Mesenchymal stem cell (in vitro differentiated cells and primary cell): Measurements from ENCODE around the gene STAG1.
"Not testable (repeated sequence)": the region's sequence is repeated elsewhere in the genome, so short reads cannot be mapped to it uniquely, and the experiment has no call there.

ENCODE experiments used
- DNase-seq: peaks from one replicate; pipeline ENCODE4 v3.0.0-alpha.2; 2013
- H2AFZ ChIP-seq: one replicate; pipeline ENCODE4 v1.6.1; 2013; ENCODE audit warnings: low read depth, mild to moderate bottlenecking, control low read depth, inconsistent platforms, low read length, moderate library complexity
- H2AK5ac ChIP-seq: 2 replicates; pipeline ENCODE4 v1.6.1; 2013; ENCODE audit warnings: low read length, moderate library complexity, mild to moderate bottlenecking, inconsistent platforms; ENCODE audit not compliant: severe bottlenecking
- H2BK120ac ChIP-seq: one replicate; pipeline ENCODE4 v1.6.1; 2013; ENCODE audit warnings: low read depth, mild to moderate bottlenecking, inconsistent platforms, low read length, moderate library complexity
- H2BK12ac ChIP-seq, 2 experiments: one replicate each; pipeline ENCODE4 v1.6.1; 2013; ENCODE audit warnings: inconsistent platforms in 2 of 2, low read length in 2 of 2, mild to moderate bottlenecking in 2 of 2, moderate library complexity in 2 of 2, control low read depth in 1 of 2
- H2BK15ac ChIP-seq: one replicate; pipeline ENCODE4 v1.6.1; 2013; ENCODE audit warnings: mild to moderate bottlenecking, low read depth, inconsistent platforms; ENCODE audit not compliant: poor library complexity, severe bottlenecking
- H2BK5ac ChIP-seq: 2 replicates; pipeline ENCODE4 v1.6.1; 2013; ENCODE audit warnings: low read depth, mild to moderate bottlenecking, low read length, control low read depth, inconsistent platforms; ENCODE audit not compliant: poor library complexity, severe bottlenecking
- H3K14ac ChIP-seq, 2 experiments: one replicate each; pipeline ENCODE4 v1.6.1; 2013; ENCODE audit warnings: inconsistent platforms in 2 of 2, low read length in 2 of 2, control low read depth in 1 of 2, mild to moderate bottlenecking in 1 of 2, moderate library complexity in 1 of 2
- H3K18ac ChIP-seq, 2 experiments: one replicate each; pipeline ENCODE4 v1.6.1; 2013; ENCODE audit warnings: inconsistent platforms in 2 of 2, low read length in 2 of 2, control low read depth in 1 of 2, low read depth in 1 of 2, mild to moderate bottlenecking in 1 of 2
- H3K23ac ChIP-seq, 2 experiments: one replicate each; pipeline ENCODE4 v1.6.1; 2013; ENCODE audit warnings: inconsistent platforms in 2 of 2, low read length in 2 of 2, mild to moderate bottlenecking in 2 of 2, moderate library complexity in 2 of 2, control low read depth in 1 of 2
- H3K27ac ChIP-seq: 2 replicates; pipeline ENCODE4 v1.5.1; 2013; ENCODE audit warnings: mild to moderate bottlenecking, moderate library complexity, low read length, control low read depth, inconsistent platforms; ENCODE audit not compliant: poor library complexity, severe bottlenecking
- H3K27me3 ChIP-seq, 2 experiments: 2 replicates each; pipeline versions ENCODE4 v1.6.1 to v1.7.0; 2013; ENCODE audit warnings: low read length in 2 of 2, mild to moderate bottlenecking in 2 of 2, moderate library complexity in 2 of 2, control low read depth in 1 of 2, inconsistent platforms in 1 of 2; ENCODE audit not compliant: control insufficient read depth in 1 of 2, insufficient read depth in 1 of 2
- H3K36me3 ChIP-seq, 2 experiments: 2 replicates each; pipeline versions ENCODE4 v1.6.1 to v1.7.0; 2013; ENCODE audit warnings: low read length in 2 of 2, control low read depth in 1 of 2, inconsistent platforms in 1 of 2, low read depth in 1 of 2, mild to moderate bottlenecking in 1 of 2; ENCODE audit not compliant: insufficient read depth in 2 of 2, control insufficient read depth in 1 of 2
- H3K4ac ChIP-seq, 2 experiments: one replicate each; pipeline ENCODE4 v1.6.1; 2013; ENCODE audit warnings: inconsistent platforms in 2 of 2, low read length in 2 of 2, mild to moderate bottlenecking in 2 of 2, moderate library complexity in 2 of 2, control low read depth in 1 of 2, low read depth in 1 of 2
- H3K4me1 ChIP-seq: 2 replicates; pipeline ENCODE4 v1.6.1; 2013; ENCODE audit warnings: low read depth, low read length, control low read depth; ENCODE audit not compliant: control insufficient read depth, insufficient read depth
- H3K4me2 ChIP-seq: 2 replicates; pipeline ENCODE4 v1.6.1; 2013; ENCODE audit warnings: low read length, mild to moderate bottlenecking, inconsistent platforms; ENCODE audit not compliant: poor library complexity, severe bottlenecking
- H3K4me3 ChIP-seq, 2 experiments: 2 replicates each; pipeline versions ENCODE4 v1.5.1 to v1.7.0; 2013; ENCODE audit warnings: low read length in 2 of 2, mild to moderate bottlenecking in 2 of 2, control low read depth in 1 of 2, low read depth in 1 of 2; ENCODE audit not compliant: insufficient read depth in 1 of 2
- H3K79me1 ChIP-seq: replicated peaks from 2 replicates; pipeline ENCODE4 v1.6.1; 2013; ENCODE audit warnings: mild to moderate bottlenecking, control low read depth, low read length, inconsistent platforms; ENCODE audit not compliant: poor library complexity, severe bottlenecking
- H3K9ac ChIP-seq: 2 replicates; pipeline ENCODE4 v1.7.0; 2013; ENCODE audit warnings: mild to moderate bottlenecking, low read length, moderate library complexity
- H3K9me3 ChIP-seq: 2 replicates; pipeline ENCODE4 v1.7.0; 2013; ENCODE audit warnings: mild to moderate bottlenecking, low read length; ENCODE audit not compliant: control insufficient read depth
- H4K8ac ChIP-seq: one replicate; pipeline ENCODE4 v1.6.1; 2013; ENCODE audit warnings: inconsistent platforms, mild to moderate bottlenecking, low read length, moderate library complexity
- H4K91ac ChIP-seq: one replicate; pipeline ENCODE4 v1.6.1; 2013; ENCODE audit warnings: mild to moderate bottlenecking, low read length, inconsistent platforms
- WGBS: methylation state at CpG from one replicate; pipeline ENCODE4 v1.1.7; 2013; ENCODE audit warnings: mixed read lengths; 5-methylcytosine and 5-hydroxymethylcytosine counted together

The STAG1 gene

GRCh38 chr3:136780741-136781140, 28.6 kb upstream of the STAG1 start:
- H3K4me1 ChIP-seq, result peaks cover 7% of the 10 kb centered on the region
- no peaks in the 10 kb centered on the region for H3K27me3 ChIP-seq
- no peak for DNase-seq
- H3K27ac ChIP-seq, result no peak overlapping the region
- no peak overlapping the region for H2BK15ac ChIP-seq
- no peak overlapping the region for H2BK5ac ChIP-seq
- H3K9ac ChIP-seq, result no peak overlapping the region
- 99% methylated on average over 4 of the region's 4 CpGs for WGBS
- H3K4me2 ChIP-seq, result no peak overlapping the region
- H2AFZ ChIP-seq, result no peak overlapping the region
- no peak overlapping the region for H4K91ac ChIP-seq
- H3K23ac ChIP-seq, result no peak overlapping the region
- no peaks in the 10 kb centered on the region for H3K9me3 ChIP-seq
- no peak overlapping the region for H3K18ac ChIP-seq
- no peak overlapping the region for H3K4me3 ChIP-seq
- no peak overlapping the region for H3K4ac ChIP-seq
- no peak overlapping the region for H4K8ac ChIP-seq
- H2BK120ac ChIP-seq, result no peak overlapping the region
- H2AK5ac ChIP-seq, result no peak overlapping the region
- no peak overlapping the region for H2BK12ac ChIP-seq
- H3K14ac ChIP-seq, result no peak overlapping the region
- no peaks in the 10 kb centered on the region for H3K79me1 ChIP-seq
- H3K36me3 ChIP-seq, result no peaks in the 10 kb centered on the region

- H4K91ac ChIP-seq, result no peak overlapping the region
- no peak for DNase-seq
- no peak overlapping the region for H3K4me3 ChIP-seq
- H3K27me3 ChIP-seq, result no peaks in the 10 kb centered on the region
- H2BK12ac ChIP-seq, result peak overlapping the region; percentile 72 to 81
- no peak overlapping the region for H2AK5ac ChIP-seq
- peak overlapping the region; percentile 48 to 62 for H3K18ac ChIP-seq
- no peak overlapping the region for H2BK120ac ChIP-seq
- no peaks in the 10 kb centered on the region for H3K79me1 ChIP-seq
- no peaks in the 10 kb centered on the region for H3K9me3 ChIP-seq
- WGBS, result 46% methylated on average over 4 of the region's 4 CpGs
- H3K14ac ChIP-seq, result peak overlapping the region in 1 of 2 experiments; percentile 88
- H3K4me2 ChIP-seq, result no peak overlapping the region
- H2AFZ ChIP-seq, result peak overlapping the region; percentile 11
- no peak overlapping the region for H3K23ac ChIP-seq
- H2BK5ac ChIP-seq, result peak overlapping the region; percentile 63
- H3K4ac ChIP-seq, result peak overlapping the region in 1 of 2 experiments; percentile 15
- no peak overlapping the region for H3K9ac ChIP-seq
- H3K4me1 ChIP-seq, result peaks cover 7% of the 10 kb centered on the region
- no peaks in the 10 kb centered on the region for H3K36me3 ChIP-seq
- no peak overlapping the region for H2BK15ac ChIP-seq
- peak overlapping the region; percentile 12 for H4K8ac ChIP-seq
- peak overlapping the region; percentile 56 for H3K27ac ChIP-seq
Measured at GRCh38 chr3:136778865-136779264, 26.7 kb upstream of the STAG1 start.

GRCh38 chr3:136772709-136773108, 20.5 kb upstream of the STAG1 start:
- Histone ChIP-seq H2AK5ac (no peak overlapping the region), H3K4ac (no peak overlapping the region), H3K27ac (no peak overlapping the region), H4K8ac (no peak overlapping the region), H3K27me3 (no peaks in the 10 kb centered on the region), H3K79me1 (no peaks in the 10 kb centered on the region), H3K4me2 (no peak overlapping the region), H3K4me3 (no peak overlapping the region), H2AFZ (no peak overlapping the region), H2BK12ac (no peak overlapping the region), H2BK5ac (no peak overlapping the region), H3K9ac (no peak overlapping the region), H3K18ac (no peak overlapping the region), H3K14ac (no peak overlapping the region), H2BK120ac (no peak overlapping the region), H3K36me3 (no peaks in the 10 kb centered on the region), H3K4me1 (no peaks in the 10 kb centered on the region), H4K91ac (no peak overlapping the region), H3K9me3 (no peaks in the 10 kb centered on the region), H2BK15ac (no peak overlapping the region), H3K23ac (no peak overlapping the region)
- WGBS, result 20% methylated on average over 1 of the region's 1 CpG
- peak; percentile 29 for DNase-seq

- H3K4ac ChIP-seq, H2BK120ac ChIP-seq, H3K23ac ChIP-seq, H2BK5ac ChIP-seq, DNase-seq, H4K8ac ChIP-seq, H3K4me2 ChIP-seq, H3K4me3 ChIP-seq, H3K27me3 ChIP-seq, H2AK5ac ChIP-seq, H3K18ac ChIP-seq, H3K27ac ChIP-seq, H3K4me1 ChIP-seq, H3K36me3 ChIP-seq, H3K9me3 ChIP-seq, H3K79me1 ChIP-seq, H2BK15ac ChIP-seq, H3K14ac ChIP-seq, H2BK12ac ChIP-seq, H3K9ac ChIP-seq, H2AFZ ChIP-seq, H4K91ac ChIP-seq: not testable (repeated sequence)
- WGBS, result 77% methylated on average over 20 of the region's 20 CpGs
Measured at GRCh38 chr3:136758160-136759102, 6.3 kb upstream of the STAG1 start.
